ENCODE measurements around the gene KBTBD12. TPM values are rescaled to one million over a fixed set of nuclear protein-coding genes. Genes with fewer than 3 reads are reported as not detected.

Gene KBTBD12
- total RNA-seq, 4 donors from 2014 or later, result 3.3 to 17.5 (median 4.3) TPM

DNA sequence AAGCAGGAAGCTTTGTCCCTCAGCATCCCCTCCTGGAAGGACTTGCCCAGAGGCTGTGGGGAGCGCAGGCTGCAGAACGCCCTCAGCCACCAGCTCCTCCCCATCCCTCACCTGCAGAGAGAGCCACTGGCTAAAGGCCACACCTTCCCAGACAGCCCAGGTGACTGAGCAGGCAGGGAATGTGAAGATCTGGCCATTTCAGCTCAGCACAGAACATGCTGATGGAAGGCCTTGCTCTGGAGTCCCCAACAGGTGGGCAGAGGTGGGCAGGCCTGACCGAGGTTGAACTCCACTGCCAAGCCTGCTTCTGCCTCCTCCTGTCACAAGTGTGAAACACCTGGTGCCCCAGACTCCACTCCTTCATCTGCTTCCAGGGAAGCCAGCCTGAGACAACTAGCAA is 86.5 kb downstream of the KBTBD12 start:
- Histone ChIP-seq H3K27me3 (peaks cover 30% of the 10 kb centered on the region), H3K9me3 (no peaks in the 10 kb centered on the region), H3K36me3 (no peaks in the 10 kb centered on the region), H3K4me1 (no peaks in the 10 kb centered on the region), H3K4me3 (no peak overlapping the region), H3K27ac (no peak overlapping the region)
- DNase-seq, result no peak
- intact Hi-C loops (cut with DNase I; ENCODE audit: low total_unique reads), result no loop called here
- in situ Hi-C loops (cut with MboI; ENCODE audit: low pct_ligation_motif_present in 1 of 4, low pct_unique_long_range_greater_than_20kb in 1 of 4, low sequenced_read_pairs in 3 of 4), result no loop called here
- WGBS, 2 donors (ENCODE audit: low coverage in 1 of 2), result 25% methylated on average over 3 of the region's 3 CpGs; no CpG with 5 or more reads in 1 of the 2 donors
- TF ChIP-seq POLR2AphosphoS5 (IDR thresholded peaks at IDR 0.05), result no peak
- no peak for TF ChIP-seq EP300 (IDR thresholded peaks at IDR 0.05; ENCODE audit: low read depth)
- TF ChIP-seq, protein P1, sequence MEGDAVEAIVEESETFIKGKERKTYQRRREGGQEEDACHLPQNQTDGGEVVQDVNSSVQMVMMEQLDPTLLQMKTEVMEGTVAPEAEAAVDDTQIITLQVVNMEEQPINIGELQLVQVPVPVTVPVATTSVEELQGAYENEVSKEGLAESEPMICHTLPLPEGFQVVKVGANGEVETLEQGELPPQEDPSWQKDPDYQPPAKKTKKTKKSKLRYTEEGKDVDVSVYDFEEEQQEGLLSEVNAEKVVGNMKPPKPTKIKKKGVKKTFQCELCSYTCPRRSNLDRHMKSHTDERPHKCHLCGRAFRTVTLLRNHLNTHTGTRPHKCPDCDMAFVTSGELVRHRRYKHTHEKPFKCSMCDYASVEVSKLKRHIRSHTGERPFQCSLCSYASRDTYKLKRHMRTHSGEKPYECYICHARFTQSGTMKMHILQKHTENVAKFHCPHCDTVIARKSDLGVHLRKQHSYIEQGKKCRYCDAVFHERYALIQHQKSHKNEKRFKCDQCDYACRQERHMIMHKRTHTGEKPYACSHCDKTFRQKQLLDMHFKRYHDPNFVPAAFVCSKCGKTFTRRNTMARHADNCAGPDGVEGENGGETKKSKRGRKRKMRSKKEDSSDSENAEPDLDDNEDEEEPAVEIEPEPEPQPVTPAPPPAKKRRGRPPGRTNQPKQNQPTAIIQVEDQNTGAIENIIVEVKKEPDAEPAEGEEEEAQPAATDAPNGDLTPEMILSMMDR (IDR thresholded peaks at IDR 0.05), result no peak
- TF ChIP-seq POLR2A (IDR thresholded peaks at IDR 0.05), result no peak

DNA sequence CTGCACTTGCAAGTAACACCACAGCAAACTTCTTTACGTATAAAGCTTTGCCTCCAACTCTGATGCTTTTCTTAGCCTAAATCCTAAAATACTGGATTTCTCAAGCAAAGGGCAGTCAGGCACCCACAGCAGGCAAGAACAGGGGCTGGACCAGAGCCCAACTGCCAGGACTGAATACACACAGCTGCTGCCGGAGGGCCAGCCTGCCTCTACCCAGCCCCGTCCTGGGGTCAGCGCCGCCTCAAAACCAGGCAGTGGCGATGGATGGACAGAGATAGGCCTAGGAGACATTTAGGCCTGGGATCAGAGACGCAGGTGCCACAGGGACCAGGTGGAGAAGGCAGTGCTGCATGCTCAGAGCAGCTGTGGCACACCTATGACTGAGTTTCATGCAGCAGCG is 89.6 kb downstream of the KBTBD12 start:
- DNase-seq, result no peak
- in situ Hi-C loops (cut with MboI; ENCODE audit: low pct_ligation_motif_present in 1 of 4, low pct_unique_long_range_greater_than_20kb in 1 of 4, low sequenced_read_pairs in 3 of 4), result no loop called here
- no peak for TF ChIP-seq POLR2A (IDR thresholded peaks at IDR 0.05)
- no peak for TF ChIP-seq EP300 (IDR thresholded peaks at IDR 0.05; ENCODE audit: low read depth)
- no peak for TF ChIP-seq POLR2AphosphoS5 (IDR thresholded peaks at IDR 0.05)
- TF ChIP-seq, protein P1 (IDR thresholded peaks at IDR 0.05), result no peak

DNA sequence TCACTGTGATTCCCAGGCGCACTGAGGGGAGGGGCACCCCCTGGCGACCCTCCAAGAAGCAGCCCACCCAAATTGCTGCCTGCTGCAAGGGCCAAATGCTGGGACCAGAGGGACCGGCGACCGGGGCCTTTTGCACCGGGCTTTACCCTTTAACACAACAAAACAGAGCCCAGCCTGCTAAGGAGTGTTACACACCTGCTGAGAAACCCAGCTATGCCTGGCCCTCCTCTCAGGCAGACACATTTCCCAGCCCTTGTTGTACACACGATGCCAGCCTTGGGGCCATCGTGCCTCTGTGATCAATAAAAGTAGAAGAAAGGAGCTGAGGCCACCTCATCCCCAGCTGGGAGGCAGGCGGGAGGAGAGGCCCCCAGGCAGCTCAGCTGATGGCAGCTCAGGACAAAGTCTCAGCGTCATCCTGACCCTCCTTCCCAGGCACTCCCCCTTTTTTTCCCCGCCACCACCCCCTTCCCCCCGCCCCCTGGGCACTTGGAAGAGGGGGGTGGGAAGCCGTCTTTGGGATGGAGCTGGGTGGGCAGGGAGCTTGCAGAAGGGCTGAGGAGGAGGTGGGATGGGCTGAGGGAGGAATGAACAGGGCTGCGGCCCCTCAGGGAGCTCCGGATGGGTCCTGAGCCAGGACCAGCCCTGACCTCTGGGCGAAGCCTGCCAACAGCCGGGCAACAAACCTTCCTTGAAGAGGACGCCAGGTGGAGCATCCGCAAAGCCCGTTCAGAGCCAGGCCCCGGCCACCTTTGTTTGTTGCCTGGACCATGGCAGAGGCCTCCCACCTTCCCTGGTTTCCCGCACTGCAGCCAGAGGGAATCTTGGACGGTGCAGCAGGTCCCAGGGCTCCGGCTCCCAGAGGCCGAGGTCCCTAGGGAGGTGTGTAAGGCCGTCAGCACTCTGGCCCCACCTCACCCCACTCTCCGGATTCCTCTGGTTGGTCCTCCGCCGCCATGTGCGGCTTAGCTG is 91.3 kb downstream of the KBTBD12 start:
- TF ChIP-seq EP300 (IDR thresholded peaks at IDR 0.05; ENCODE audit: low read depth) (no peak), POLR2AphosphoS5 (IDR thresholded peaks at IDR 0.05) (no peak), POLR2A (IDR thresholded peaks at IDR 0.05) (no peak)
- TF ChIP-seq, protein P1 (IDR thresholded peaks at IDR 0.05), result no peak
- Histone ChIP-seq H3K27ac (no peak overlapping the region), H3K36me3 (no peaks in the 10 kb centered on the region), H3K9me3 (no peaks in the 10 kb centered on the region), H3K27me3 (peaks cover 44% of the 10 kb centered on the region), H3K4me1 (peaks cover 0 to 3% (median 0%) of the 10 kb centered on the region in 4 donors), H3K4me3 (no peak overlapping the region)
- intact Hi-C loops (cut with DNase I; ENCODE audit: low total_unique reads) (no loop called here), in situ Hi-C loops (cut with MboI; ENCODE audit: low pct_ligation_motif_present in 1 of 4, low pct_unique_long_range_greater_than_20kb in 1 of 4, low sequenced_read_pairs in 3 of 4) (no loop called here)
- DNase-seq, result no peak
- 55 to 57% methylated on average over 9 to 30 of the region's 30 CpGs for WGBS, 2 donors (ENCODE audit: low coverage in 1 of 2)

More for the DNA sequence above, 89.6 kb downstream of the KBTBD12 start:
- Histone ChIP-seq H3K9me3 (no peaks in the 10 kb centered on the region), H3K4me3 (no peak overlapping the region), H3K27ac (no peak overlapping the region), H3K27me3 (peaks cover 39% of the 10 kb centered on the region), H3K36me3 (no peaks in the 10 kb centered on the region), H3K4me1 (no peaks in the 10 kb centered on the region)
- intact Hi-C loops (cut with DNase I; ENCODE audit: low total_unique reads), result no loop called here
- WGBS, 2 donors (ENCODE audit: low coverage in 1 of 2), result 81 to 83% methylated on average over 4 to 8 of the region's 8 CpGs

DNA sequence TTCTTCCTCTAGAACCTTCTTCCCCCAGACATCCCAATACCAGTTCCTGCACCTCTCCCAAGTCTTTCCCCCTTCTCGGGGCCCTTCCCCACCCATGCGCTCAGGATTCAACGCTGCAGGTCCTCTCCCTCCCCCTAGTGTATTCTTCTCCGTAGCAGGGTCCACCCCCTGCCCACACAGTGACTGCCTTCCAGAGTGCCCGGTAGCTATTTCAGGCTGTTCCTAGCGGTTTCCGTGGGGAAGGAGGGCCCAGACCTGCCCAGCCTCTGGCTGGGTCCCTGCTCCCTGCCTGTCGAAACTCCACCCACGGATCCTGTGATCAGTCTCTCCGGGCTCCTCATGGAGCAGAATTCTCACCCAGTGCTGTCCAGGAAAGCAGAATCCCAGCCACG is 92.0 kb downstream of the KBTBD12 start:
- H3K4me1 ChIP-seq, result peaks cover 0 to 5% (median 0%) of the 10 kb centered on the region in 4 donors
- no peaks in the 10 kb centered on the region for H3K36me3 ChIP-seq
- H3K4me3 ChIP-seq, result no peak overlapping the region
- intact Hi-C loops (cut with DNase I; ENCODE audit: low total_unique reads) (no loop called here), in situ Hi-C loops (cut with MboI; ENCODE audit: low pct_ligation_motif_present in 1 of 4, low pct_unique_long_range_greater_than_20kb in 1 of 4, low sequenced_read_pairs in 3 of 4) (no loop called here)
- no peak overlapping the region for H3K27ac ChIP-seq
- TF ChIP-seq, protein P1 (IDR thresholded peaks at IDR 0.05), result no peak
- TF ChIP-seq POLR2A (IDR thresholded peaks at IDR 0.05) (no peak), POLR2AphosphoS5 (IDR thresholded peaks at IDR 0.05) (no peak), EP300 (IDR thresholded peaks at IDR 0.05; ENCODE audit: low read depth) (no peak)
- H3K27me3 ChIP-seq, result peaks cover 51% of the 10 kb centered on the region
- no peaks in the 10 kb centered on the region for H3K9me3 ChIP-seq
- DNase-seq, result no peak
- 58 to 59% methylated on average over 4 to 11 of the region's 11 CpGs for WGBS, 2 donors (ENCODE audit: low coverage in 1 of 2)

All from transverse colon (tissue), 4 donors.